Spleen (tissue), 11 donors: ENCODE data around the gene DDTL. TPM values are rescaled to one million over a fixed set of nuclear protein-coding genes. Genes with fewer than 3 reads are reported as not detected.

Source experiments
- DNase-seq: peaks from one replicate; pipeline ENCODE4 v3.0.0-alpha.2; 2020
- H3K27ac ChIP-seq, 8 donors: fragments of 200-600 bp; sonication (generic) in 7 of 8; 1 replicate in 4 of 8; 2 replicates in 4 of 8; pipeline versions ENCODE4 v1.5.0 to v1.8.0; 2016 to 2021; ENCODE audit warnings: inconsistent platforms in 4 of 8, mild to moderate bottlenecking in 4 of 8, moderate library complexity in 1 of 8
- H3K27me3 ChIP-seq, 7 donors: fragments of 200-600 bp; sonication (generic) in 6 of 7; replicated peaks in 1 of 7; 1 replicate in 4 of 7; 2 replicates in 3 of 7; pipeline versions ENCODE4 v1.5.0 to v1.8.0; 2016 to 2021; ENCODE audit warnings: inconsistent platforms in 3 of 7, mild to moderate bottlenecking in 1 of 7
- H3K36me3 ChIP-seq, 6 donors: fragments of 200-600 bp; sonication (generic) in 5 of 6; 1 replicate in 4 of 6; 2 replicates in 2 of 6; pipeline versions ENCODE4 v1.5.0 to v1.8.0; 2016 to 2021; ENCODE audit warnings: inconsistent platforms in 2 of 6
- H3K4me1 ChIP-seq, 6 donors: fragments of 200-600 bp; sonication (generic) in 5 of 6; 1 replicate in 3 of 6; 2 replicates in 3 of 6; pipeline versions ENCODE4 v1.5.0 to v1.8.0; 2016 to 2021; ENCODE audit warnings: inconsistent platforms in 3 of 6
- H3K4me3 ChIP-seq, 8 donors: fragments of 200-600 bp; sonication (generic) in 7 of 8; 1 replicate in 4 of 8; 2 replicates in 4 of 8; pipeline versions ENCODE4 v1.5.0 to v1.8.0; 2016 to 2021; ENCODE audit warnings: inconsistent platforms in 4 of 8, mild to moderate bottlenecking in 4 of 8, moderate library complexity in 2 of 8
- H3K9me3 ChIP-seq, 8 donors: fragments of 200-600 bp; sonication (generic) in 7 of 8; 1 replicate in 4 of 8; 2 replicates in 4 of 8; pipeline versions ENCODE4 v1.5.0 to v1.8.0; 2016 to 2021; ENCODE audit warnings: inconsistent platforms in 4 of 8
- POLR2A ChIP-seq, 3 donors: fragments of 450-650 bp; IDR thresholded peaks; one replicate each; pipeline ENCODE4 v1.5.1; 2017; ENCODE audit warnings: antibody characterized with exemption in 3 of 3, mild to moderate bottlenecking in 1 of 3
- POLR2AphosphoS5 ChIP-seq, 3 donors: sonication (generic); formaldehyde crosslinking; IDR thresholded peaks; one replicate each; pipeline ENCODE4 v1.5.1; 2017; ENCODE audit warnings: antibody characterized with exemption in 3 of 3
- WGBS, 5 donors: extraction: QIAGEN DNeasy Blood & Tissue Kit in 3 of 5; methylation state at CpG; one replicate each; pipeline versions ENCODE4 v1.1.5 to v1.1.7; 2013 to 2018; 5-methylcytosine and 5-hydroxymethylcytosine counted together
- intact Hi-C: fragments of 100-400 bp; cut with DNase I; formaldehyde crosslinking; loops from one replicate; pipeline ENCODE4 v1.15.0; 2023; ENCODE audit warnings: low total_unique reads
- polyA plus RNA-seq, 3 donors: library from polyadenylated mRNA; stranded (reverse); fragments of 200-250 nt; gene quantifications; one replicate each; pipeline ENCODE4 v1.2.1, GENCODE V29; 2013
- total RNA-seq, 7 donors: library from RNA; depleted of rRNA in 3 of 7; stranded (reverse); fragments of >200 nt in 3 of 7; fragmentation: NEBNext Ultra II Directional in 4 of 7; extraction: Animal tissue kit (Norgen Biotek cat#: 25700) in 4 of 7; gene quantifications; one replicate each; pipeline versions ENCODE4 v1.1.0 to v1.2.1, GENCODE V29; 2016 to 2021
- TF ChIP-seq, protein P1 (sequence below), 11 experiments: fragments of 200-600 bp in 7 of 11; fragments of 450-650 bp in 4 of 11; sonication (generic) in 4 of 11; IDR thresholded peaks in 8 of 11; conservative IDR thresholded peaks in 3 of 11; 1 replicate in 7 of 11; 2 replicates in 4 of 11; pipeline versions ENCODE4 v1.4.0 to v1.8.0; 2016 to 2021; ENCODE audit warnings: antibody characterized with exemption in 11 of 11, inconsistent platforms in 4 of 11, mild to moderate bottlenecking in 1 of 11
- donor health status: healthy with polysubstance abuse.
- donor health status: DM: no; HTN: no; CAD: no; lungs with moderate emphysema.
- donor health status: DM: no; HTN: no; CAD: no.
- donor health status: Bipolar disorder and iron deficiency.
- donor health status: healthy.
- donor health status: DM: no; HTN: no; CAD: no.
- donor health status: DM: yes; HTN: yes; CAD: no.

The DDTL gene
- total and polyA plus RNA-seq, 10 donors, result 1.0 to 5.0 (median 2.3) TPM; not detected in 1

DNA sequence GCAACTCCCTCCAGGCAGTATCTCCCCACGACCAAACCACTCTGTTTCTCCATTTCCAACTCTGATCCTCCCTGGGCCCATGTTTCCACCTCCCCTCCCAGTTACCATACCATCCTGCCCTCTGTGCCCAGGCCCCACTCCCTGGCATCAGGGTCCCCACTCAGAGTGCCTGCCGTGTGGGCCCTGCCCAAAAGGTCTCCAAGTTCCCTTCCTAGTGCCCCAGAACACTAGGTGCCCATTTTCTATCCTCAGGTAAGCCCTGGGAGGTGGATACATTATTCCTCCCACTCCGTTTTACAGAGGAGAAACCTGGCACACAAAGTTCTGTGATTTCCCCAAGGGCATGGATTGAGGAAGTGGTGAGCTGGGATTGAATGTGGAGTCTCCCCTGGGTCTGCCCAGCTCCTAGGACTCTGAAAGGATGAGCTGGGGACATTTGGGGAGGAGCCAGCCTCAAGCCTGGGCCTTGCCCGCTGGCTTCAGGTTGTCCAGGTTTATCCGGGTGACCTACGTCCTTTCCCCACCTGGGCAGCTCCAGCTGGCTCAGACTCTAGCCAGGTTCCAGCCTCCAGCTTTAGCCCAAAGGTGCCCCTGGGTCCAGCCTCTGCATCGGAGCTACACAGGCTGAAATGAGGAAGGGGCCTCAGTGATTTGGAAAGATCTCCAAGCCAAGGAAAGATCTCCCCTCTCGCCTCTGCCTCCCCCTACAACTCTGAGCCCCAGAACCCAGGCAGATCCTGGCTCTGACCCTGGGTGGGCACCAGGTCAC lies 40.7 kb downstream of the DDTL start:
- Histone ChIP-seq H3K4me3 (no peak overlapping the region), H3K9me3 (no peaks in the 10 kb centered on the region), H3K27me3 (no peaks in the 10 kb centered on the region), H3K36me3 (no peaks in the 10 kb centered on the region), H3K4me1 (peaks cover 4 to 17% (median 16%) of the 10 kb centered on the region in 6 donors), H3K27ac (no peak overlapping the region)
- no peak for DNase-seq
- WGBS, 5 donors, result 76 to 89% (median 81%) methylated on average over 8 of the region's 8 CpGs
- intact Hi-C loops, result no loop called here
- no peak for TF ChIP-seq POLR2AphosphoS5 (IDR thresholded peaks at IDR 0.05)
- no peak for TF ChIP-seq POLR2A (IDR thresholded peaks at IDR 0.05)
- TF ChIP-seq, protein P1, sequence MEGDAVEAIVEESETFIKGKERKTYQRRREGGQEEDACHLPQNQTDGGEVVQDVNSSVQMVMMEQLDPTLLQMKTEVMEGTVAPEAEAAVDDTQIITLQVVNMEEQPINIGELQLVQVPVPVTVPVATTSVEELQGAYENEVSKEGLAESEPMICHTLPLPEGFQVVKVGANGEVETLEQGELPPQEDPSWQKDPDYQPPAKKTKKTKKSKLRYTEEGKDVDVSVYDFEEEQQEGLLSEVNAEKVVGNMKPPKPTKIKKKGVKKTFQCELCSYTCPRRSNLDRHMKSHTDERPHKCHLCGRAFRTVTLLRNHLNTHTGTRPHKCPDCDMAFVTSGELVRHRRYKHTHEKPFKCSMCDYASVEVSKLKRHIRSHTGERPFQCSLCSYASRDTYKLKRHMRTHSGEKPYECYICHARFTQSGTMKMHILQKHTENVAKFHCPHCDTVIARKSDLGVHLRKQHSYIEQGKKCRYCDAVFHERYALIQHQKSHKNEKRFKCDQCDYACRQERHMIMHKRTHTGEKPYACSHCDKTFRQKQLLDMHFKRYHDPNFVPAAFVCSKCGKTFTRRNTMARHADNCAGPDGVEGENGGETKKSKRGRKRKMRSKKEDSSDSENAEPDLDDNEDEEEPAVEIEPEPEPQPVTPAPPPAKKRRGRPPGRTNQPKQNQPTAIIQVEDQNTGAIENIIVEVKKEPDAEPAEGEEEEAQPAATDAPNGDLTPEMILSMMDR (IDR thresholded peaks at IDR 0.05 in 8 of 11, conservative IDR thresholded peaks at IDR 0.05 in 3 of 11), result no peak

DNA sequence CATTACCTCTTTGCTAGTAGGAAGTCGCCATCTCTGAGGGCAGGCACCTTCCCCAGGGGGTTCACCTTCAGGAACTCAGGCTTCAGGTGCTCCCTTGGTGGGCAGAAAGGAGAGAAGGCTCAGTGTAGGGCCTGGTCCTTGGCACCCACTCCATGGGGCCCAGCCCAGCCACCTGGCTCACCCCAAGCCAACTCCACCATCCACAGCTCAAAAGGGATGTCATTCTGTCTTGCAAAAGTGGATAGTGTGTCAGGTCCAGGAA lies 41.3 kb downstream of the DDTL start:
- WGBS, 5 donors, result 71 to 88% (median 81%) methylated on average over 1 of the region's 1 CpG
- Histone ChIP-seq H3K27me3 (no peaks in the 10 kb centered on the region), H3K9me3 (no peaks in the 10 kb centered on the region), H3K36me3 (no peaks in the 10 kb centered on the region), H3K27ac (no peak overlapping the region), H3K4me1 (peaks cover 6 to 22% (median 21%) of the 10 kb centered on the region in 6 donors), H3K4me3 (no peak overlapping the region)
- intact Hi-C loops, result no loop called here
- no peak for DNase-seq
- no peak for TF ChIP-seq POLR2A (IDR thresholded peaks at IDR 0.05)

DNA sequence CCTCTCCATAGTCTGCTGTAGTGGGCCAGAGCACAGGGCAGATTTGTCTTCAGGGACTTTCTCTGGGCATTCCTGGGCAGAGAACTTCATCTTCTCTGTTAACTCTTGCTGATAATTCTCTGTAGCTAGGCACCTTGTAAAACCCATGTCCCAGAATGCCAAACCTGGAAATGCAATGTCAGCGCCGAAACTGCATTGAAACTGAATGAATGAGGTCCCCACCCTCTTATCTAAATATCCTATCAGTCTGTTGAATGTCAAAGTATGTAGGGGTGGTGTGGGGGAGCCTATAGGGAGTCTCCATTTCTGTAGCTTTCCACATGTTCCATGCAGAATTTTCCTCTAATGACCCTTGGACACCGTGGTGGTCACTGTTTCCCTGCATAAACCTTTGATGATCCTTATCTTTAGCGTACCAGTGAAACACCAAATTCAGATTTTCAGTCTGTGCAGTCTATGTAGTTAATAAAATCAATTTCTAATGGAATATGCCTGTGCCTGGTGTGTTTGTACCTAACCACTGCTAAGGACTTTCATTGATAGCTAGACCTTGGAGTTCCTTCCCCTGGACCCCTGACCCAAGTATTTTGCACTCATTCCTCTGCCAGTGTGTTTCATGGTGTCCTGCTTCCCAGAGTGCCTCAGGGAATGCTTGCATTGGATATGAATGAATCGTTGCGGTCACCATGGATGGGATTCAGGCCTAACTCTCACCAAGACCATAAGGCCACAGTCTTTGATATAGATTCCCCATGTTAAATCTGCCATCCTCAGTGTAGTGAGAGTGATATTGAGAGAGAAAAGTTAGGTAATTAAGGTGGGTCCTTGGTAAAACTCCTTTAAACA lies 41.9 kb downstream of the DDTL start:
- no peak for TF ChIP-seq POLR2A (IDR thresholded peaks at IDR 0.05)
- TF ChIP-seq, protein P1 (IDR thresholded peaks at IDR 0.05 in 8 of 11, conservative IDR thresholded peaks at IDR 0.05 in 3 of 11), result no peak
- TF ChIP-seq POLR2AphosphoS5 (IDR thresholded peaks at IDR 0.05), result no peak
- Histone ChIP-seq H3K36me3 (no peaks in the 10 kb centered on the region), H3K27ac (no peak overlapping the region), H3K9me3 (no peaks in the 10 kb centered on the region), H3K27me3 (no peaks in the 10 kb centered on the region), H3K4me3 (no peak overlapping the region), H3K4me1 (peaks cover 6 to 29% (median 27%) of the 10 kb centered on the region in 6 donors)
- DNase-seq, result no peak
- WGBS, 5 donors, result 85 to 95% (median 88%) methylated on average over 6 of the region's 6 CpGs
- intact Hi-C loops, result no loop called here

DNA sequence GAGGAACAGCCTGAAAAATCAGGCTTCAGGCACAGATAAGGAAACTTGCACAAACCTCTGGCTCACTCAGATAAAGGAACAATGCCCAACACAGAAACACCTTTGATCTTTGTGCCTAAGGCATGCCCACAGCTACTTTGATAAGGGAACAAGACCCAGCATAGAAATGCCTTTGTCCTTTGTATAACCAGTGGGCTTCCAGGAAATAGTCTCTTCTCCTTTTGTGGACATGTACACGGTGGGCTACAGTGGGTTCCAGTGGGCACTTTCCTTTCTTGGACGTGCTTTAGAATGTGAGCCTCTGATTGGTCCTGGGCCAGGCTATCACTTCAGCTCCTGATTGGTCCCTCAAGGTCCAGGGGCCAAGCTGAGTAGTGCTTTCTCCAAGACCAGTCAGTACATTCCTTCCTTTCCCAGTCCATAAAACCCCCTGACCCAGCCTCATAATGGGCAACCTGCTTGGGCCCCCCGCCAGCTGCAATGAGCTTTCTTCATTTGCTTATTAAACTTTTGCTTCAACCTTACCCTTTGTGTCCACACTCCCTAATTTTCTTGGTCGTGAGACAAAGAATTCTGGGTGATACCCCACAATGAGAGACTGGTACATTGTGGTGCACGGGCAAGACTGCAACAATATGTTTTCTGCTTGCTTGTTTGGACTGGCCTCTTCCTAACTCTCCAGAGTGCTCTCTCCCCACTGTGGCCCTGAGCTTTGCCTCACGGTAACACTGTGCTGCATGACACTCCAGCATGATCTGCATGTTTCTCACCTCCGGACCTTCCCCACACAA lies 42.7 kb downstream of the DDTL start:
- WGBS, 5 donors, result 83 to 91% (median 85%) methylated on average over 7 of the region's 7 CpGs
- intact Hi-C loops, result no loop called here

More for the DNA sequence above, 42.7 kb downstream of the DDTL start:
- no peaks in the 10 kb centered on the region for H3K36me3 ChIP-seq
- DNase-seq, result no peak
- H3K27me3 ChIP-seq, result no peaks in the 10 kb centered on the region
- H3K27ac ChIP-seq, result no peak overlapping the region
- TF ChIP-seq POLR2AphosphoS5 (IDR thresholded peaks at IDR 0.05) (no peak), POLR2A (IDR thresholded peaks at IDR 0.05) (no peak)
- TF ChIP-seq, protein P1 (IDR thresholded peaks at IDR 0.05 in 8 of 11, conservative IDR thresholded peaks at IDR 0.05 in 3 of 11), result no peak
- H3K4me3 ChIP-seq, result no peak overlapping the region
- H3K4me1 ChIP-seq, result peaks cover 6 to 35% (median 29%) of the 10 kb centered on the region in 6 donors
- no peaks in the 10 kb centered on the region for H3K9me3 ChIP-seq
